ENCODE data around the gene C1orf21. TPM values are rescaled to one million over a fixed set of nuclear protein-coding genes. Genes with fewer than 3 reads are reported as not detected.
A peak's percentile ranks its signal among the peaks of the same experiment; 100 is the strongest.

The C1orf21 gene
- total and polyA plus RNA-seq, 8 donors = 4.1 to 13.9 (median 7.7) TPM

DNA sequence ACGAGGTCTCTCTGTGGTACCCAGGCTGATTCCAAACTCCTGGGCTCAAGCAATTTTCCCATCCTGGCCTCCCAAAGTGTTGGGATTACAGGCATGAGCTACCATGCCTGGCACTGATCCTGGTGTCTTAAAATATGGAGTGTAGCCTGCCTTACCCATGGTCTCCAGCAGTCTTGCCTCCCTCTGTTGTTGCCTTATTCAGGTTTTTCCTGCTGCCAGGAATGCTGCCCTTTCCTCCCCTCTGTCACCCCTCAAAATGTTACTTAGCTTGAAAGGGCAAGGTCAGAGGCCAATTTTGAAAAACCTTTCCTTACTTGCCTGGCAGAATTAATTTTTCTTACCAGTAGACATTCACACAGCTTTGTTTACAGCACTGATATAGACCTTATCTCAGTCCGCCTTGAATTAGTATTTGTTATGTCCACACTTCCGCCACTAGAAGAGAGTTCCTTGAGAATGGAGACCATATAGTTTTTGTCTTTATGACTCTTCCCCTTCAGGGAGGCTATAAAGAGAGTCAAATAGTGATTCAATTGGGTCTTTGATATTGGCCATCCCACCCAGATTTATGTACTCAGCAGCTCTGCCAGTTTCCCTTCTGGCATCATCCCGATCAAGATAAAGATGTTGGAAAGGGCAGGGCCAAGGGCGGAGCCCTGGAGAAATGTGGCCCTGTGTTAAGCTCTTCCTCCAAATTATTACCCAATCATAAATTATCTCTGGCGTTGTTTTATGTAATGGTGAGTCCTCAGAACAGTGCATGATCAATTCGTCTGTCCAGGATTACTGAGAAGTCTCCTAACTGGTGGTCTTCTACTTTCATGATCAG lies 38.8 kb downstream of the C1orf21 start:
- TF ChIP-seq, protein P1, sequence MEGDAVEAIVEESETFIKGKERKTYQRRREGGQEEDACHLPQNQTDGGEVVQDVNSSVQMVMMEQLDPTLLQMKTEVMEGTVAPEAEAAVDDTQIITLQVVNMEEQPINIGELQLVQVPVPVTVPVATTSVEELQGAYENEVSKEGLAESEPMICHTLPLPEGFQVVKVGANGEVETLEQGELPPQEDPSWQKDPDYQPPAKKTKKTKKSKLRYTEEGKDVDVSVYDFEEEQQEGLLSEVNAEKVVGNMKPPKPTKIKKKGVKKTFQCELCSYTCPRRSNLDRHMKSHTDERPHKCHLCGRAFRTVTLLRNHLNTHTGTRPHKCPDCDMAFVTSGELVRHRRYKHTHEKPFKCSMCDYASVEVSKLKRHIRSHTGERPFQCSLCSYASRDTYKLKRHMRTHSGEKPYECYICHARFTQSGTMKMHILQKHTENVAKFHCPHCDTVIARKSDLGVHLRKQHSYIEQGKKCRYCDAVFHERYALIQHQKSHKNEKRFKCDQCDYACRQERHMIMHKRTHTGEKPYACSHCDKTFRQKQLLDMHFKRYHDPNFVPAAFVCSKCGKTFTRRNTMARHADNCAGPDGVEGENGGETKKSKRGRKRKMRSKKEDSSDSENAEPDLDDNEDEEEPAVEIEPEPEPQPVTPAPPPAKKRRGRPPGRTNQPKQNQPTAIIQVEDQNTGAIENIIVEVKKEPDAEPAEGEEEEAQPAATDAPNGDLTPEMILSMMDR (IDR thresholded peaks at IDR 0.05) = no peak
- no peaks in the 10 kb centered on the region for H3K27me3 ChIP-seq
- no peak overlapping the region for H3K4me3 ChIP-seq
- H3K9me3 ChIP-seq = no peaks in the 10 kb centered on the region
- FAIRE-seq = no peak
- H3K36me3 ChIP-seq = no peaks in the 10 kb centered on the region
- intact Hi-C loops (cut with DNase I) = no loop called here
- no peaks in the 10 kb centered on the region for H3K4me1 ChIP-seq
- no peak for DNase-seq
- ATAC-seq = peak in 3 of 4 donors; percentile 56 to 77 (median 66)
- no peak overlapping the region for H3K27ac ChIP-seq
- WGBS, 2 donors = 67% methylated on average over 7 of the region's 7 CpGs

DNA sequence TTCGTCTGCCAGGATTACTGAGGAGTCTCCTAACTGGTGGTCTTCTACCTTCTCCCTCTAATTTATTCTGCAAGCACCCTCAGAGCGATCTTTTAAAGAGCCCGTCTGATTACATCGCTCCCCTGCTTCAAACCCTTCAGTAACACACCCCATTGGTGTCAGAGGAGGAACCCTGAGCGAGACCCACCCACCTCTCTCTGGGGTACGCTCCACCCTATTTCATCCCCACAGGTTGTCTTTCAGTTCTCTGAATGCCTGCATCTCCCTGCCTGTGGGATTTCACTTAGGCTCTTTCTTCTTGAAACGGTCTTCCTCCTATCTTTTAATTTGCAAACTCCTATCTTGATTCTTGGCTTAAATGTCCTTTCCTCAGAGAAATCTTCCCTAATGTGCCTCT lies 39.4 kb downstream of the C1orf21 start:
- Histone ChIP-seq H3K27ac (no peak overlapping the region), H3K36me3 (no peaks in the 10 kb centered on the region), H3K4me3 (no peak overlapping the region), H3K4me1 (no peaks in the 10 kb centered on the region), H3K9me3 (no peaks in the 10 kb centered on the region), H3K27me3 (no peaks in the 10 kb centered on the region)
- ATAC-seq (no peak), FAIRE-seq (no peak), DNase-seq (no peak)
- intact Hi-C loops (cut with DNase I) = no loop called here
- TF ChIP-seq, protein P1 (IDR thresholded peaks at IDR 0.05) = no peak
- 95 to 99% methylated on average over 7 of the region's 7 CpGs for WGBS, 2 donors

DNA sequence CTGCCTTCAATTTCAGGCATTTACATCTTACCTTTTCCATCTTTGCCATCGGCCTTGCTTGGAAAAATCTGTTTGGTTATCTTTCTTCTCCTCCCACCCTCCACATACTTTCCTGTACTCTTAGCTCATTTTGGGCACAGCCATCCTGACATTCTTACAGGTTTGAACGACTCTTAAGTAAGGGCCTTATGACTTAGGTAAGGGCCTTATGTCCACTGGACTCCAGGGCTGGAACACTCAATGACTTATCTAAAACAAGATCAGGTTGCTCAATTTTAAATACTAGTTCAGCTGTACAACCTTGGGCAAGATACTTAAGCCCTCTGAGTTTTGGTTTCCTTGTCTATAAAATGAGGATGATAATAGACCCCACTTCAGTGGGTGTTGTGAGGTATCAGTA lies 40.9 kb downstream of the C1orf21 start:
- FAIRE-seq (no peak), ATAC-seq (no peak), DNase-seq (no peak)
- H3K36me3 ChIP-seq = no peaks in the 10 kb centered on the region
- H3K27ac ChIP-seq = no peak overlapping the region
- intact Hi-C loops (cut with DNase I) = no loop called here
- H3K4me1 ChIP-seq = no peaks in the 10 kb centered on the region
- TF ChIP-seq, protein P1 (IDR thresholded peaks at IDR 0.05) = no peak
- 94 to 95% methylated on average over 2 of the region's 2 CpGs for WGBS, 2 donors
- no peaks in the 10 kb centered on the region for H3K9me3 ChIP-seq
- H3K27me3 ChIP-seq = no peaks in the 10 kb centered on the region
- H3K4me3 ChIP-seq = no peak overlapping the region

DNA sequence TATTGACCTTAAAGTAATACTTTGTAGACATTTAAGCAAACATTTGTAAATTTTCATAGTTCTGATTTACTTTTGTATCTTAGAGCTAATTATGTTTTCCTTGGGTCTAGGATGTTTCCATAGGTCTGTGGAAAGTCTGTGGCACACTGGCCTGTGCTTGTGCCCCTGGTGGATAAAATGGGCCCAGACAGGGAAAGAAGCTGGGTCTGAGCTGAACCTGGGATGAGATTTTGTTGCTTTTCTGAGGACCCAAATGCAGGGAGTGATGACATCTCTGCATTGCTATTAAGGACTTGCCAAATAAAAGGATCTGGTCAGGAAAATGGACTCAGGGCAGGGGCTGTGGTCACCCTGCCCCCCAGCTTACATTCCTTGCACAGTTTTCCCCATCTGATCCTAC lies 41.8 kb downstream of the C1orf21 start:
- DNase-seq = no peak
- no peaks in the 10 kb centered on the region for H3K36me3 ChIP-seq
- H3K4me1 ChIP-seq = no peaks in the 10 kb centered on the region
- H3K27ac ChIP-seq = no peak overlapping the region
- intact Hi-C loops (cut with DNase I) = no loop called here
- TF ChIP-seq, protein P1 (IDR thresholded peaks at IDR 0.05) = no peak
- H3K27me3 ChIP-seq = no peaks in the 10 kb centered on the region
- FAIRE-seq = no peak
- no peaks in the 10 kb centered on the region for H3K9me3 ChIP-seq
- no peak overlapping the region for H3K4me3 ChIP-seq
- no peak for ATAC-seq

DNA sequence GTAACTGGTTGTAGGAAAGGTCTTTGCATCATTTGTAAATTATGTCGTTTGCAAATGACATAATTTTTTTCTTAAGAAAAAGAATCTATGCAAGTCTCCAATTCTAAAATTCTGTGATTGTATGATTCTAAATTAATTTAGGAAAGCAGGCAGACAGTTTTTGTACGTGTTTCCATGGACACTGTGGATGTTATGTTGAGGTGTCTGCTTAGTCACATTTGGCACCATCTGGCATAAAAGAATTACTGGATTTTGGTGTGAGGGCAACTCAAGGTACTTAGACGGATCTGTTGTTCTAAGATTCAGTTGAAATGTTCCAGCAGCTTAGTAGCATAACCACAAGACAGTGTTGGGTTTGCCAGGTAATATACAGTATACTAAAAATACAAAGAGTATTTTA lies 42.5 kb downstream of the C1orf21 start:
- H3K4me1 ChIP-seq = no peaks in the 10 kb centered on the region
- WGBS, 2 donors = 93 to 97% methylated on average over 3 of the region's 3 CpGs
- no peaks in the 10 kb centered on the region for H3K27me3 ChIP-seq
- no peak for DNase-seq
- no peaks in the 10 kb centered on the region for H3K9me3 ChIP-seq
- no peak for FAIRE-seq
- TF ChIP-seq, protein P1 (IDR thresholded peaks at IDR 0.05) = no peak
- H3K36me3 ChIP-seq = no peaks in the 10 kb centered on the region
- ATAC-seq = no peak
- H3K27ac ChIP-seq = no peak overlapping the region
- H3K4me3 ChIP-seq = no peak overlapping the region
- intact Hi-C loops (cut with DNase I) = no loop called here
